Caco-2 (cell line): ENCODE measurements around the gene MACROD2. TPM values are rescaled to one million over a fixed set of nuclear protein-coding genes. Genes with fewer than 3 reads are reported as not detected.

ENCODE experiments used
- BruUV-seq: library from RNA; stranded (reverse); fragments of 400-500 nt; replicated peaks from 2 replicates; lab custom pipeline; 2021; lab: Mats Ljungman, UMichigan
- CTCF ChIA-PET: fragments of 300-600 bp; sonication (Branson Sonifier 250); formaldehyde crosslinking; loops from one replicate; lab custom pipeline; 2022; ENCODE audit warnings: antibody characterized with exemption; lab: Charles Lee
- POLR2A ChIA-PET: fragments of 300-600 bp; sonication (Branson Sonifier 250); formaldehyde crosslinking; loops from one replicate; lab custom pipeline; 2022; ENCODE audit warnings: antibody characterized with exemption; lab: Charles Lee
- DNase-seq, 2 experiments: peaks; one replicate each; pipeline versions ENCODE4 v3.0.0 to v3.0.0-alpha.2; 2020 to 2022
- H3K27me3 ChIP-seq: replicated peaks from 2 replicates; pipeline ENCODE4 v1.6.0; 2011; ENCODE audit warnings: low read length; ENCODE audit not compliant: control insufficient read depth, insufficient read depth
- H3K36me3 ChIP-seq: 2 replicates; pipeline ENCODE4 v1.5.1; 2011; ENCODE audit warnings: low read length; ENCODE audit not compliant: control insufficient read depth, insufficient read depth
- H3K4me1 ChIP-seq: fragments of 250-450 bp; sonication (Bioruptor Pico); 2 replicates; pipeline ENCODE4 v1.5.1; 2020; ENCODE audit warnings: mild to moderate bottlenecking
- H3K4me3 ChIP-seq: 2 replicates; pipeline ENCODE4 v1.5.1; 2011; ENCODE audit warnings: low read depth, mild to moderate bottlenecking, control low read depth, low read length
- H3K9me3 ChIP-seq: fragments of 250-450 bp; sonication (Bioruptor Pico); 2 replicates; pipeline ENCODE4 v1.5.1; 2020; ENCODE audit warnings: mild to moderate bottlenecking, moderate library complexity
- H3K27ac Mint-ChIP-seq: one replicate; pipeline ENCODE4 v1.8.0; 2022; ENCODE audit warnings: mixed read lengths; ENCODE audit not compliant: unreplicated experiment
- H3K27me3 Mint-ChIP-seq: one replicate; pipeline ENCODE4 v1.8.0; 2022; ENCODE audit warnings: mixed read lengths; ENCODE audit not compliant: insufficient read depth, unreplicated experiment
- H3K36me3 Mint-ChIP-seq: one replicate; pipeline ENCODE4 v1.8.0; 2022; ENCODE audit warnings: mild to moderate bottlenecking, mixed read lengths; ENCODE audit not compliant: insufficient read depth, unreplicated experiment
- H3K4me1 Mint-ChIP-seq: one replicate; pipeline ENCODE4 v1.8.0; 2022; ENCODE audit warnings: low read depth, mixed read lengths; ENCODE audit not compliant: unreplicated experiment
- H3K4me3 Mint-ChIP-seq: one replicate; pipeline ENCODE4 v1.8.0; 2022; ENCODE audit warnings: mild to moderate bottlenecking, moderate library complexity, mixed read lengths; ENCODE audit not compliant: unreplicated experiment
- H3K9me3 Mint-ChIP-seq: one replicate; pipeline ENCODE4 v1.8.0; 2022; ENCODE audit warnings: mixed read lengths; ENCODE audit not compliant: unreplicated experiment
- intact Hi-C: fragments of 100-400 bp; cut with micrococcal nuclease; formaldehyde crosslinking; loops from one replicate; pipeline ENCODE4 v1.10.0; 2022; ENCODE audit not compliant: unreplicated experiment
- total RNA-seq: library from RNA; stranded (reverse); gene quantifications from 2 replicates; pipeline ENCODE4 v1.2.3, GENCODE V29; 2022
- TF ChIP-seq, protein P1 (sequence below), 2 experiments: fragments of 200-600 bp in 1 of 2; IDR thresholded peaks; 1 replicate in 1 of 2; 2 replicates in 1 of 2; pipeline versions ENCODE4 v1.5.1 to v1.8.0; 2011 to 2022; ENCODE audit warnings: antibody characterized with exemption in 1 of 2, control low read depth in 1 of 2, inconsistent platforms in 1 of 2, low read depth in 1 of 2, low read length in 1 of 2, mild to moderate bottlenecking in 1 of 2, moderate library complexity in 1 of 2; ENCODE audit not compliant: insufficient read depth in 1 of 2, severe bottlenecking in 1 of 2, unreplicated experiment in 1 of 2

MACROD2 gene
- total RNA-seq, 1 experiment from 2014 or later: 6.4 TPM

DNA sequence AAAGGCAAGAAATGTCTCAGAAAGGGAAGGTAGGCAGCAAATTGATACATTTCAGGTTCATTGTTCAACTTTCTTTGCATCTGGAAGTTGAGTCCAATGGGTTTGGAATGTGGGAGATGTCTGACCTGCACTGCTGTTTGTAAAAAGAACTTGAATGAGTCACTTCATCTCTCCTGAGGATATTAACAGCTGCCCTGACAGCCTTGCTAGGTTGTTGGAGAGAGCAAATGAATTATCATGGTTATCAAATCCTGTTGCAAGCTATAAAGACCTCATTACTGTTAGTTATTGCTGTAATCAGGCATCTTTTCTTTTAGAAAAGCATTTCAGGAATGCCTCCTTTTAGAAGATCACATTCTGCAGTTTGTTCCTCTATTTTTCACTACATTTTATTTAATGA is 365.1 kb downstream of the MACROD2 start:
- ChIA-PET CTCF (no interaction called here), POLR2A (no interaction called here)
- no peak overlapping the region for H3K4me3 ChIP-seq
- H3K36me3 ChIP-seq: no peaks in the 10 kb centered on the region
- H3K4me3 Mint-ChIP-seq: no peak overlapping the region
- peaks cover 2% of the 10 kb centered on the region for H3K4me1 ChIP-seq
- no peaks in the 10 kb centered on the region for H3K9me3 ChIP-seq
- no peaks in the 10 kb centered on the region for H3K27me3 ChIP-seq
- no peak for DNase-seq
- no peaks in the 10 kb centered on the region for H3K27me3 Mint-ChIP-seq
- intact Hi-C loops: no loop called here
- peaks cover 10% of the 10 kb centered on the region for H3K4me1 Mint-ChIP-seq
- H3K27ac Mint-ChIP-seq: no peak overlapping the region
- BruUV-seq: no TSS peak
- H3K36me3 Mint-ChIP-seq: peaks cover 5% of the 10 kb centered on the region
- H3K9me3 Mint-ChIP-seq: peaks cover 14% of the 10 kb centered on the region
- TF ChIP-seq, protein P1, sequence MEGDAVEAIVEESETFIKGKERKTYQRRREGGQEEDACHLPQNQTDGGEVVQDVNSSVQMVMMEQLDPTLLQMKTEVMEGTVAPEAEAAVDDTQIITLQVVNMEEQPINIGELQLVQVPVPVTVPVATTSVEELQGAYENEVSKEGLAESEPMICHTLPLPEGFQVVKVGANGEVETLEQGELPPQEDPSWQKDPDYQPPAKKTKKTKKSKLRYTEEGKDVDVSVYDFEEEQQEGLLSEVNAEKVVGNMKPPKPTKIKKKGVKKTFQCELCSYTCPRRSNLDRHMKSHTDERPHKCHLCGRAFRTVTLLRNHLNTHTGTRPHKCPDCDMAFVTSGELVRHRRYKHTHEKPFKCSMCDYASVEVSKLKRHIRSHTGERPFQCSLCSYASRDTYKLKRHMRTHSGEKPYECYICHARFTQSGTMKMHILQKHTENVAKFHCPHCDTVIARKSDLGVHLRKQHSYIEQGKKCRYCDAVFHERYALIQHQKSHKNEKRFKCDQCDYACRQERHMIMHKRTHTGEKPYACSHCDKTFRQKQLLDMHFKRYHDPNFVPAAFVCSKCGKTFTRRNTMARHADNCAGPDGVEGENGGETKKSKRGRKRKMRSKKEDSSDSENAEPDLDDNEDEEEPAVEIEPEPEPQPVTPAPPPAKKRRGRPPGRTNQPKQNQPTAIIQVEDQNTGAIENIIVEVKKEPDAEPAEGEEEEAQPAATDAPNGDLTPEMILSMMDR (IDR thresholded peaks at IDR 0.05; ENCODE audit: insufficient read depth in 1 of 2, low read depth in 1 of 2, low read length in 1 of 2, severe bottlenecking in 1 of 2, unreplicated experiment in 1 of 2): no peak

GRCh38 chr20:14361509-14362345 is 366.4 kb downstream of the MACROD2 start:
- no peak overlapping the region for H3K4me3 Mint-ChIP-seq
- peaks cover 16% of the 10 kb centered on the region for H3K9me3 Mint-ChIP-seq
- intact Hi-C loops: no loop called here
- peaks cover 5% of the 10 kb centered on the region for H3K36me3 Mint-ChIP-seq
- TF ChIP-seq, protein P1 (IDR thresholded peaks at IDR 0.05; ENCODE audit: insufficient read depth in 1 of 2, low read depth in 1 of 2, low read length in 1 of 2, severe bottlenecking in 1 of 2, unreplicated experiment in 1 of 2): no peak
- no peaks in the 10 kb centered on the region for H3K27me3 ChIP-seq
- H3K4me3 ChIP-seq: no peak overlapping the region
- H3K9me3 ChIP-seq: no peaks in the 10 kb centered on the region
- ChIA-PET CTCF (no interaction called here), POLR2A (no interaction called here)
- H3K36me3 ChIP-seq: no peaks in the 10 kb centered on the region
- DNase-seq: no peak
- H3K4me1 ChIP-seq: no peaks in the 10 kb centered on the region
- H3K4me1 Mint-ChIP-seq: peaks cover 10% of the 10 kb centered on the region
- no TSS peak for BruUV-seq
- no peak overlapping the region for H3K27ac Mint-ChIP-seq
- no peaks in the 10 kb centered on the region for H3K27me3 Mint-ChIP-seq

DNA sequence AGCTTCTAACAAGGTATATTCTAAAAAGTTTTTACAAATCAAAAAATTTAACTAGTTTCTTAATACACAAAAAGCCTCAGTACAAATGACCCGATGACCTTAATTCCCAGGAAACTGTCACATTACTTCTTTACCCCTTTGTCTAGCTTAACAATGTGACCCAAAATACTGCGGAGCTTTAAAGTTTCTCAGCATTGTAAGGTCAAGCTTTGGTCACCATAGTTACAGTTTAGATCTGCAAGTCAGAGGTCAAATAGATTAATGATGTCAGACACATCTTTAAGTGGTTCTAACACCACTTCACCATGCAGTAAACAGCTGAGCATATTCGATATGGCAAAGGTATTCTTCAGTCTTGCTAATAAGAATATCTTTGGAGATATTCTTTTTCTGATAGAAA is 378.9 kb downstream of the MACROD2 start:
- intact Hi-C loops: no loop called here
- H3K36me3 ChIP-seq: no peaks in the 10 kb centered on the region
- no TSS peak for BruUV-seq
- H3K9me3 Mint-ChIP-seq: no peaks in the 10 kb centered on the region
- no peak overlapping the region for H3K4me3 ChIP-seq
- CTCF ChIA-PET: no interaction called here
- H3K27me3 Mint-ChIP-seq: no peaks in the 10 kb centered on the region
- no peak for DNase-seq
- peaks cover 17% of the 10 kb centered on the region for H3K4me1 Mint-ChIP-seq
- H3K27ac Mint-ChIP-seq: no peak overlapping the region
- H3K36me3 Mint-ChIP-seq: no peaks in the 10 kb centered on the region
- peaks cover 19% of the 10 kb centered on the region for H3K4me1 ChIP-seq
- TF ChIP-seq, protein P1 (IDR thresholded peaks at IDR 0.05; ENCODE audit: insufficient read depth in 1 of 2, low read depth in 1 of 2, low read length in 1 of 2, severe bottlenecking in 1 of 2, unreplicated experiment in 1 of 2): no peak
- POLR2A ChIA-PET: no interaction called here
- no peaks in the 10 kb centered on the region for H3K27me3 ChIP-seq
- H3K9me3 ChIP-seq: no peaks in the 10 kb centered on the region
- no peak overlapping the region for H3K4me3 Mint-ChIP-seq
